ENCODE results near the gene PRR20G.

DNA sequence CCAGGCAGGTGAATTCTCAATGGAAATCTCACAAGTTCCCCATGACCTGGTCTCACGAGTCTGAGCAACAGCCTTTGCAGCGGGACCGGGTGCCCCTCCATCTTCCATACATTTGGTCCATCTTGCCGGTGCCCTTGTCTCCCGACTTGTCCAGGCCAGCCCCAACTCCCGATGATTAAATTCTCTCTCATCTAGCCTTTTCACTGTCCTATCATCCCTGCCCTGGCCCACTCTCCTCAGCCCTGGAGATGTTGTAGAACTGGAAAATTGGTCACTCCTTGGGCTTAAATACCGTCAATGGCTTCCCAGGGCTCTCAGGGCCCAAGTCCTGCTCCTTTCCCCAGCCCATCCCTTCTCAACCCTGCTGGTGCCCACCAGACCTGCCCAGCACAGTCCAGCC is 34.4 kb downstream of the PRR20G start:
- TF ChIP-seq, protein P1, sequence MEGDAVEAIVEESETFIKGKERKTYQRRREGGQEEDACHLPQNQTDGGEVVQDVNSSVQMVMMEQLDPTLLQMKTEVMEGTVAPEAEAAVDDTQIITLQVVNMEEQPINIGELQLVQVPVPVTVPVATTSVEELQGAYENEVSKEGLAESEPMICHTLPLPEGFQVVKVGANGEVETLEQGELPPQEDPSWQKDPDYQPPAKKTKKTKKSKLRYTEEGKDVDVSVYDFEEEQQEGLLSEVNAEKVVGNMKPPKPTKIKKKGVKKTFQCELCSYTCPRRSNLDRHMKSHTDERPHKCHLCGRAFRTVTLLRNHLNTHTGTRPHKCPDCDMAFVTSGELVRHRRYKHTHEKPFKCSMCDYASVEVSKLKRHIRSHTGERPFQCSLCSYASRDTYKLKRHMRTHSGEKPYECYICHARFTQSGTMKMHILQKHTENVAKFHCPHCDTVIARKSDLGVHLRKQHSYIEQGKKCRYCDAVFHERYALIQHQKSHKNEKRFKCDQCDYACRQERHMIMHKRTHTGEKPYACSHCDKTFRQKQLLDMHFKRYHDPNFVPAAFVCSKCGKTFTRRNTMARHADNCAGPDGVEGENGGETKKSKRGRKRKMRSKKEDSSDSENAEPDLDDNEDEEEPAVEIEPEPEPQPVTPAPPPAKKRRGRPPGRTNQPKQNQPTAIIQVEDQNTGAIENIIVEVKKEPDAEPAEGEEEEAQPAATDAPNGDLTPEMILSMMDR (IDR thresholded peaks at IDR 0.05 in 8 of 11, conservative IDR thresholded peaks at IDR 0.05 in 3 of 11), result no peak
- no peak for TF ChIP-seq POLR2A (IDR thresholded peaks at IDR 0.05)
